ENCODE data around the gene DERL2.
"Not testable (repeated sequence)": the region's sequence is repeated elsewhere in the genome, so short reads cannot be mapped to it uniquely, and the experiment has no call there.

DERL2 gene

GRCh38 chr17:5437721-5438317 is 48.2 kb downstream of the DERL2 start:
- DNase-seq (ENCODE audit: low spot score) = no peak

GRCh38 chr17:5435781-5436315 is 50.1 kb downstream of the DERL2 start:
- not testable (repeated sequence) for DNase-seq (ENCODE audit: low spot score)

DNA sequence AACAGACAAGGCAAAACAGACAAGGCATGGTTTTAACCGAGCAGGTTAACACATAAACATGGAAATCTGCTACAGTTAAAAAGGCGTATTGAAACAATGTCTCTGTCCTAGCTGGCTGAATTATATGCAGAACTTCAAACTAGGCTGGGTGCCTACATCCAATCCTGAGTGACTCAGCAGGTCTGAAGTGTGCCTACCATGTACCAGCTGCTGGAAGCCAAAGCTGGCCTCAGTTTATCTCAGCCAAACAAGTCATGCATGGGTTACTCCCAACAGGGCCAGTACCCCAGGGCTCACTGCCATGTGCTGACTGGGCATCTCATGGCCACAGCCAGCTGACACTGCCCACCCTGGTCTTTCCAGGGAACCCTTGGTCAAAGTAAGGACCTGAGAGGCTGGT is 51.0 kb downstream of the DERL2 start:
- DNase-seq (ENCODE audit: low spot score) = no peak

GRCh38 chr17:5431949-5432556 is 53.9 kb downstream of the DERL2 start:
- no peak for DNase-seq (ENCODE audit: low spot score)

- DNase-seq (ENCODE audit: low spot score) = not testable (repeated sequence)
Measured at GRCh38 chr17:5431234-5431633, 54.7 kb downstream of the DERL2 start.

- no peak for DNase-seq (ENCODE audit: low spot score)
Measured at GRCh38 chr17:5430413-5430999, 55.5 kb downstream of the DERL2 start.

DNA sequence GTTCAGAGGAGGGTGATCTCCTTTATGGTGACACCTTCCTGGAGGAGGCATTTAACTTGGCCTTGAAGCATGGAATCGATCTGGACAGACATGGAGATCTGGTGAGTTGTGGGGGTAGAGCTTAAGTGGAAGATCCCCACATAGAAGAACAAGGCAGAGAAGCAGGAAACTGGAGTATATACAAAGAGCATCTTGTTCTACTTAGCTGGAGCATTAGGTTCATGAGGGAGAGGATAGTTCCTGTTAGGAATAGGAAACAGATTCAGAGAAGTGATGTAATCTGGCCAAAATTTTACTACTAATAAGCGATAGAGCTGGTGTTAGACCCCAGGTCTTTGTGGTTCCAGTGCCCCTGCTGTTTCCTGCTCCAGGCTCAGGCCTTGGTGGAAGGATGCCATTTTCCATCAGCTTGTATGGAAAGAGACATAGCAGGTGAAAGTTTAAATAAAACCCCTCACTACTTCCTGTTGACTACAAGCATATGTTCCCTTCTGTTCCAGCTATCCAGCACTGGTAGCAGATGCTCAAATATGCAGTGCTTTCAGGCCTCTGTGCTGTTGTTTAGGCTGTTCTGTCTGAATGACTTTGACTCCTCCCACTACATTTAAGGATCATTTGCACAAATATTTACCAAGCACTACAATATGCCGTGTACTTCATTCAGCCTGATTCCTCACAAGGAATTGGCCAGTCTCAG is 56.6 kb downstream of the DERL2 start:
- no peak for DNase-seq (ENCODE audit: low spot score)

GRCh38 chr17:5425826-5426225 is 60.2 kb downstream of the DERL2 start:
- DNase-seq (ENCODE audit: low spot score) = no peak

DNA sequence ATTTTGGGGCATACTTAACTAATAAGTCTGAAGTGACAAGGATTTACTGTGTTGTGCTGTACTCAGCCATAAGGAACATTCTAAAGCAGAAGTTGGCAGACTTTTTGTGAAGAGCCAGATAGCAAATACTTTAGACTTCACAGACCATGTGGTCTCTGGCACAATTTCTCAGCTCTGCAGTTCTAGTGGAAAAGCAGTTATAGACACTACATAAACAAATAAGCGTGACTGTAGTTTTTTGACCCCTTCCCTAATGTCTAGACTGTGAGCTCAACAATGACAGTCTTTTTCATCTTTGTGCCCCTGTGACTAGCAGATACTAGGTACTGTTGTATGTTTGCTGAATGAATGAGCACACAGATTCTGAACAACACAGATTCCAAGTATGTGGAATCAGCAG is 61.1 kb downstream of the DERL2 start:
- no peak for DNase-seq (ENCODE audit: low spot score)

- no peak for DNase-seq (ENCODE audit: low spot score)
Measured at GRCh38 chr17:5422505-5422904, 63.5 kb downstream of the DERL2 start.
